ENCODE results near the gene PSPC1. TPM values are rescaled to one million over a fixed set of nuclear protein-coding genes. Genes with fewer than 3 reads are reported as not detected.
A peak's percentile ranks its signal among the peaks of the same experiment; 100 is the strongest.
"Not testable (repeated sequence)": the region's sequence is repeated elsewhere in the genome, so short reads cannot be mapped to it uniquely, and the experiment has no call there.

Gene PSPC1, protein sequence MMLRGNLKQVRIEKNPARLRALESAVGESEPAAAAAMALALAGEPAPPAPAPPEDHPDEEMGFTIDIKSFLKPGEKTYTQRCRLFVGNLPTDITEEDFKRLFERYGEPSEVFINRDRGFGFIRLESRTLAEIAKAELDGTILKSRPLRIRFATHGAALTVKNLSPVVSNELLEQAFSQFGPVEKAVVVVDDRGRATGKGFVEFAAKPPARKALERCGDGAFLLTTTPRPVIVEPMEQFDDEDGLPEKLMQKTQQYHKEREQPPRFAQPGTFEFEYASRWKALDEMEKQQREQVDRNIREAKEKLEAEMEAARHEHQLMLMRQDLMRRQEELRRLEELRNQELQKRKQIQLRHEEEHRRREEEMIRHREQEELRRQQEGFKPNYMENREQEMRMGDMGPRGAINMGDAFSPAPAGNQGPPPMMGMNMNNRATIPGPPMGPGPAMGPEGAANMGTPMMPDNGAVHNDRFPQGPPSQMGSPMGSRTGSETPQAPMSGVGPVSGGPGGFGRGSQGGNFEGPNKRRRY
- total RNA-seq, result 116 TPM

DNA sequence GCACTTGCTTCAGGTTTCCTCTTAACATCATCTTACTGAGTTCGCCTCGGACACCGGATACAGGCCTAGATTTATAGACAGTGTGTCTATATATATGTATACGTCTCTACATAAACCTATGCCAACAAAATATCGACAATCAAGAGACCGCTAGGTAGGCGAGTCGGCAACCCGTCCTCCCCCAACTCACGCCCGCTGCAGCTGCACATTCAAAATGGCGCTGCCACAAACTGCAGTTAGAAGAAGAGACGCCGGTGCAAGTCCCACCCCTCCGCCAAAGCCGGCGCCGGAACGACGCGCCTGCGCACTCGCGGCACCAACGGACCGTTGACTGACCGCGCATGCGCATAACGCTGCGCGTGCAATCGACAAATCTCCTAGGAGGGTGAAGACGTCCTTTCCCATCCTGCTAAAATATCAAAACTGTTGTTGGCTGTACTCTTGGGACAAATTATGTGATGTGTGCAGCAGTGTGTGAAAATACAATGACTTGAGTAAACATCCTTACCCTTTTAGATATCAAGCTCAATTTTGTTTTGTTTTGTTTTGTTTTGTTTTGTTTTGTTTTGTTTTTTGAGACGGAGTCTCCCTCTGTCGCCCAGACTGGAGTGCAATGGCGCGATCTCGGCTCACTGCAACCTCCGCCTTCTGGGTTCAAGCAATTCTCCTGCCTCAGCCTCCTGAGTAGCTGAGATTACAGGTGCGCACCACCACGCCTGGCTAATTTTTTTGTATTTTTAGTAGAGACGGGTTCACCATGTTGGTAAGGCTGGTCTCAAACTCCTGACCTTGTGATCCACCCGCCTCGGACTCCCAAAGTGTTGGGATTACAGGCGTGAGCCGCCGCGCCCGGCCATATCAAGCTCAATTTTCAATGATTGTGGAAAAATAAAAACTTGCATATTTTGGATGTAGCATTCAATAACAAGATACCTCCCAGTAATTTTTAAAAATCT, at the start of gene PSPC1:
PSPC1 (minus strand) TSS at position 219 of the 956 bp plus-strand sequence; CDS start at position 31, 188 bp downstream.
- peak; percentile 90 for DNase-seq (ENCODE audit: low spot score in 2 of 2)
- peak; percentile 79 for FAIRE-seq

DNA sequence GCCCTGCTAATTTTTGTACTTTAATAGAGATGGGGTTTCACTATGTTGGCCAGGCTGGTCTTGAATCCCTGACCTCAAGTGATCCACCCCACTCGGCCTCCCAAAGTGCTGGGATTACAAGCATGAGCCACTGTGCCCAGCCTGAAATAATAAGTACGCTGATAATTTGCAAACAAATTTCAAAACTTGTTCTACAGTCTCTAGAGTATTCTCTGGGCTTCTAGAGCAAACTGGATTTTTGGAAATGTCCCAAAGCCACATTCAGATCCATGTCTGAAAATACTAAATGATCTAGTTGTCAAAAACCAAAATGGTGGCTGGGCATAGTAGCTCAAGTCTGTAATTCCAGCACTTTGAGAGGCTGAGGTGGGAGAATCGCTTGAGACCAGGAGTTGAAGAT, 39.9 kb upstream of the PSPC1 start:
- no peak for DNase-seq (ENCODE audit: low spot score in 2 of 2)
- no peak for FAIRE-seq

DNA sequence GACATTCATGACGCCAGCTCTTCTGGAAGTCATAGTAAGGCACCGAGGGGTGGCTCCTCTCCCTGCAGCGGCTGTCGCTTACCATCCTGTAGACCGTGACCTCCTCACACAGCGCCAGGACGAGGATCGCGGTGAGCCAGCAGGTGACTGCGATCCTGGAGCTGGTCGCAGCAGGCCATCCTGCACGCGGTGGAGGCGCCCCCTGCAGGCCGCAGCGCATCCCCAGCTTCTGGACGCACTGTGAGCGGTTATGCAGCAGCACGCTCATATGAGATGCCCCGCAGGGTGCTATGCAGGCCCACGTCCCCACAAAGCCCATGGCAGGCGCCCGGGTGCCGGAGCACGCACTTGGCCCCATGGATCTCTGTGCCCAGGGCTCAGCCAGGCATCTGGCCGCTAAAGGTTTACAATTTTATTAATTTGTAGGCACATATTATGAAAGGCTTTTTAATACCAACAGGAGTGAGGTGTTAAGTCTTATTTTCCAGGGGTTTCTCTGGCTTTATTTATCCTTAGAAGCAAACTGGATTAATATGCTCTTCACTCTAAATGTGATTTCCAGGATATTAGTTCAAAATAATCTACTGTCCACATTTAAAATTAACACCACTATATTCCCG, 35.6 kb upstream of the PSPC1 start:
- DNase-seq (ENCODE audit: low spot score in 2 of 2) (no peak), FAIRE-seq (no peak)

DNA sequence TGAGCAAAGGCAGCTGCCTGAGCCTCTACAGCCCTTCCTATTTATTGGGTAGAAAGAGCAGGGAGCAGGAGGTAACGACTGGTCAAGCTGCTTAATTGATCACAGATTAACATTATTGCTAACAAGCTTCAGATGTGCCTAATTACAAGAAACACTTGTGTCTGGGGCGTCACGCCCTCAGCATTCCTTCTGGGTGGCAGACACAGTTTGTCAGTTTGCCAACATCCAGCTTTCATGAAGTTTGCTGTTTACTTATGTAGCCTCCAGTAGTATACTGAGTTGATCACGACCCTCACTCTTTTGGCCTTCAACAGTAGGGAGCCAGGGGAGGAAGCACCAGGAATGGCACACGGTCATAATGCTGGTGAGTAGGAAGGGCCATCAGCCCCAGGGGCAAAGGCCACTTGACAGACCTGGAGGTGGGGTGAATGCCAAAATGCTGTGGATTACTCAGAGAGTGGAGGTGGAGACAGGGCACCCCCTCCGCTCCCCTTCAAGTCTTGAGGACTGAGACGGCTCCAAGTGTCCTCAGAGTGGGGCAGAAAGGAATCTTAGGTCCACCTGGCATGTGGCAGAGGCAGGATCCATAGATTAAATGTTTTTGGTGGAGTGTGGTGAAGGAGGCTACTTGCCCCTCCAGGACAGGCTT, 34.9 kb upstream of the PSPC1 start:
- DNase-seq (ENCODE audit: low spot score in 2 of 2) (no peak), FAIRE-seq (no peak)

DNA sequence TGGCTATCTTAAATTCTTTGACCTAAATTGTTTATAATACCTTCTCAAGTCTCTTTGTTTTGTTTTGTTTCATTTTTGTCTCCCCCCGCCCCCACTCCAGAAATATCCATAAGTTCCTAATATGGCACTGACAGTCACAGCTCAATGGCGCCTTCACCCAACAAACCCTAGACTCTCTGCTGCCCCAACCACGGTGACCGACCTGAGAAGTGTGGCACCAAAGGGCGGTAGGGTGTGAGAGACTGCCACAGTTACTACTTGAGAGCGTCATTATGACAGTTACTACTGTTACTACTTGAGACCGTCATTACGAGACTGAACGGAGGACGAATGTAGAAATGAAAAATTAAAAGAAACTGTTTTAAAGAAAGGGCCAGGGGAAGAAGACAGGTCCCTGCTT, 34.4 kb upstream of the PSPC1 start:
- FAIRE-seq (no peak), DNase-seq (ENCODE audit: low spot score in 2 of 2) (no peak)

DNA sequence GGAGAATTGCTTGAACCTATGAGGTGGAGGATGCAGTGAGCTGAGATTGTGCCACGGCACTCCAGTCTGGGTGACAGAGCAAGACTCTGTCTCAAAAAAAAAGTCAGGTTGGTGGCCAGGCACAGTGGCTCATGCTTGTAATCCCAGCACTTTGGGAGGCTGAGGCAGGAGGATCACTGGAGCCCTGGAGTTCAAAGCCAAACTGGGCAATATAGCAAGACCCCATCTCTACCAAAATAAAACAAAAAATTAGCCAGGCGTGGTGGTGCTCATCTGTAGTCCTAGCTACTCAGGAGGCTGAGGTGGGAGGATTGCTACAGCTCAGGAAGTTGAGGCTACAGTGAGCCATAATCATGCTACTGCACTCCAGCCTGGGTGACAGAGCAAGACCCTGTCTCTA, 33.1 kb upstream of the PSPC1 start:
- not testable (repeated sequence) for FAIRE-seq; DNase-seq (ENCODE audit: low spot score in 2 of 2)

DNA sequence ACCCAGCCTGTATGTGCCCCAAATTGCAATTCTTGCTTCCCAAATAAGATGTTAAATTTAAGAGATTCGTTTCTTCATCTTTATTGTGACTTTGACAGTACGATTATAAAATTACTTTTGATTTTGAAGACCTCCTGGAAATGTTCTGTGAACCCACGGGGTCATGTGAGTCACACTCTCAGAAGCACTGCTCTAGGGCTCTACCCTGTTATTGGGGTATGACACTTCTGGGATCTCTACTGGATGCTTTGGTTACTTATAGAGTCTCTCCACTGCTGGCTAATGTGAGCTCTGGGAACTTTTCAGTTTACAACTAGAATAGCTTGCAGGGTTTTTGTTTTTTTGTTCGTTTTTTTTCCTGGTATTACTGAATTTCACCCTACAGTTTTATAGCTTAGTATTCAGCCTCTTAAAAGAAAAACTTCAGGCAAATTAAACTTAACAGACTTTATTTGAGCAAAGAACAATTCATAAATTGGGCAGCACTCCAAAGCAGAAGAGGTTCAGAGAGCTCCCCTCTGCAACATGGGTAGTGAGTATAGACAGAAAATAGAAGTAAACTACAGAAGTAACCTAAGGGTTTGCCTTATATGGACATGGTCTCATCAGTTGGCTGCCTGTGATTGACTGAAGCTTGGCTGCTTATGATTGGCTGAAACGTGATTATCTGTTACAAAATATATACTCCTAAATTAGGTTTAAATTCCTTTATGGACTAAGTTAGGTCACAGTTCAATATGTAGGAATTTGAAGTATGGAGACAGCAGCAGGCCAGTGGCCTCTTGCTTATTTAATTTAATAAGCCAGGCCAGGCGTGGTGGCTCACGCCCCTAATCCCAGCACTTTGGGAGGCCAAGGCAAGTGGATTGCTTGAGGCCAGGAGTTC, 28.5 kb upstream of the PSPC1 start:
- DNase-seq (ENCODE audit: low spot score in 2 of 2) (no peak), FAIRE-seq (no peak)

DNA sequence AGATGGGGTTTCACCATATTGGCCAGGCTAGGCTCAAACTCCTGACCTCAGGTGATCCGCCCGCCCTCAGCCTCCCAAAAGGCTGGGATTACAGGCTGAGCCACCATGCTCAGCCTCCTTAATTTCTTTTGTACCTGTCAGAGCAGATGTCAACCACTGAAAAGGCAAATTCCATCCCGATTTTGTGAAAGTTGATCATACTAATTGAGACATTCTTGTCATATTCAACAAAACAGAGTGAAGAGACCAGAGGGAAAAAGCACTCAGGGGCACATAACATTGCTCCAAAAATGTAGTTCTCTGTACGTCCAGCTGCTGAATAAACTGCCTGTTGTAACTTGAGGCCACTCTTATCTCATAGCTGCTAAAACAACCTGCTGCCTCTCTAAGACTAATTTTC, 27.4 kb upstream of the PSPC1 start:
- FAIRE-seq, result no peak

DNA sequence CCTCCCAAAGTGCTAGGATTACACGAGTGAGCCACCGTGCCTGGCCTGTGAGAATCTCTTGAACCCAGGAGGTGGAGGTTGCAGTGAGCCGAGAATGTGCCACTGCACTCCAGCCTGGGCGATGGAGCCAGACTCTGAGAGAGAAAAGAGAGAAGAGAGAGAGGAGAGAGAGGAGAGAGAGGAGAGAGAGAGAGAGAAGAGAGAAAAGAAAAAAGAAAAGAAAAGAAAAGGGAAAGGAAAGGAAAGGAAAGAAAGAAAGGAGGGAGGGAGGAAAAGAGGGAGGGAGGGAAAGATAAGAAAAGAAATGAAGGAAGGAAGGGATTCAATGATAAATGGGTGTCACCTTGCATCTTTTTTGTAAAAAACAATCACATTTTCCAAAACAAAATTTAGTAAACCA, 23.0 kb upstream of the PSPC1 start:
- DNase-seq (ENCODE audit: low spot score in 2 of 2), result no peak
- no peak for FAIRE-seq

More for the DNA sequence above, 27.4 kb upstream of the PSPC1 start:
- no peak for DNase-seq (ENCODE audit: low spot score in 2 of 2)

DNA sequence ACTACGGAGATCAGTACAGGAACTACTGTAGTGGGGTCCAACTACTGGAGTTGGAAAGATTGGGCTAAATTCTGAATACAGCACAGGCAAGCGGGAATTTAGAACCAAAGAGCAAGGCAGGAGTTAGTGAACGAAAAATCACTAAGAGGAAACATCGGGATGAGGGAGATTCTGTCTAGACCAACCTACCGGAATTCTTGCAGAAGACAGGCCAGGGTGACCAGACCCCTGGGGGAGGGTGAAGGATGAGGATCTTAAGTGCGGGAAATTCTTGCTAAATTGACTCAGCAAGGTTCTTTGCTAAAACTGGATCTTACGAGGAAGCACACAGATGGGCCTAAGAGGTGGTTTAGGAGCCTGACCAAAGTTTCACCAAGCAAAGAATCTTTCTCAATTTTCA, 13.2 kb upstream of the PSPC1 start:
- DNase-seq (ENCODE audit: low spot score in 2 of 2), result no peak
- no peak for FAIRE-seq

DNA sequence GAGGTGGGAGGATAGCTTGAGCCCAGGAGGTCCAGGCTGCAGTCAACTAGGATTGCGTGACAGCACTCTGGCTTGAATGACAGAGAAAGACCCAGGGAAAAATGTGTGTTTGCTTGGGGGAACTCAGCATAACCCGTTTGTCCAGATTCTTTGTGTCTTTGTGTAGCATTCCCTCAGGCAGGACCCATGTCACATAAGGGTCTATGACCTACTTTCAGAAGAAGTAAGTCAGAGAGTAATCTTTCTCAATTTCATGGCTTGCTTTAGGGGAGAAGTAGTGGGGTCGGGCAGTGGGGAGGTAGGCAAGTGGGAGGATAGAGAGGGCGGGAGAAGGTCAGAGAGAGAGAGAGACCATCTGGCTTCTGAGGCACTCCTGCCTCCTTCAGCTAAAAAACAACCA, 11.9 kb upstream of the PSPC1 start:
- FAIRE-seq, result no peak

DNA sequence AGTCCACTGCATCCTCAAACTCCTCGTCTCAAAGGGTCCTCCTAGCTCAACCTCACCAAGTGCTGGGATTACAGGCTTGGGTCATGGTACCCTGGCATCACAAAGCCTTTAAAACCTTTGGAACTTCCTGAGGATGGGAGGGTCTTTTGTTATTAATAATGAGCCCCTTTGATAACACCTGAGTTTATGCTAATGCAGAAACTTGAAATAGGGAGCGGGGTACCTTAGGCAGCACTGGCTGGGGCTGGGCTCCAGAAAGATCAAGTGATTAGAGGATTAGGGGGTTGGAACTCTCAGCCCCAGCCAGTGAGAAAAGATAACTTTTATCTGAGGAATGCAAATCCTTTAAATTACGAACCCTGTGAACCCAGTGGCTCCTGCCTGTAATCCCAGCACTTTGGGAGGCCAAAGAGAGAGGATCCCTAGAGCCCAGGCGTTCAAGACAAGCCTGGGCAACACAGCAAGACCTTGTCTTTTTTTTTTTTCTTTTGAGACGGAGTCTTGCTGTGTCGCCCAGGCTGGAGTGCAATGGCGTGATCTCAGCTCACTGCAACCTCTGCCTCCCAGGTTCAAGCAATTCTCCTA, 9.3 kb upstream of the PSPC1 start:
- DNase-seq (ENCODE audit: low spot score in 2 of 2), result no peak
- FAIRE-seq, result no peak

More for the DNA sequence above, 11.9 kb upstream of the PSPC1 start:
- DNase-seq (ENCODE audit: low spot score in 2 of 2), result no peak

DNA sequence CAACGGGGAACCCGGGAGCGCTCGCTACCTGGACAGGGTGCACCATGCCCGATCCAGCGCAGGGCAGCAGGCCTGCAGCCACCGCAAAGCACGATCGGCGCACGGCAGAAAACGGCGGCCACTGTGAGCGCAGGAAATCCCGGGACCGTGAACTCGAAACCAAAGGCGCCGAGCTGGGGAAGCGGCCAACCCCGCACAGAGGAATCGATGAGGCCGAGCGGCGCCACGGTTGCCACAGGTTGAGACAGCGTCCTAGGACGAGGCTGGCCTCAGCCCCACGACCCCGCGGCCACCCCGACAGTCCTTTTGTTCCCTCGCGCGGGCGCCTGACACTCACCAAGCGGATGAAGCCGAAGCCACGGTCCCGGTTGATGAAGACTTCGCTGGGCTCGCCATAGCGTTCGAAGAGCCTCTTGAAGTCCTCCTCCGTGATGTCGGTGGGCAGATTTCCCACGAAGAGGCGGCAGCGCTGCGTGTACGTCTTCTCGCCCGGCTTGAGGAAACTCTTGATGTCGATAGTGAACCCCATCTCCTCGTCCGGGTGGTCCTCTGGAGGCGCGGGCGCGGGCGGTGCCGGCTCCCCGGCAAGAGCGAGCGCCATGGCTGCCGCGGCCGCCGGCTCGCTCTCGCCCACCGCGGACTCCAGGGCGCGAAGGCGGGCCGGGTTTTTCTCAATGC, 557 bp downstream of the PSPC1 start:
- FAIRE-seq (no peak), DNase-seq (ENCODE audit: low spot score in 2 of 2) (peak; percentile 56 to 59)

DNA sequence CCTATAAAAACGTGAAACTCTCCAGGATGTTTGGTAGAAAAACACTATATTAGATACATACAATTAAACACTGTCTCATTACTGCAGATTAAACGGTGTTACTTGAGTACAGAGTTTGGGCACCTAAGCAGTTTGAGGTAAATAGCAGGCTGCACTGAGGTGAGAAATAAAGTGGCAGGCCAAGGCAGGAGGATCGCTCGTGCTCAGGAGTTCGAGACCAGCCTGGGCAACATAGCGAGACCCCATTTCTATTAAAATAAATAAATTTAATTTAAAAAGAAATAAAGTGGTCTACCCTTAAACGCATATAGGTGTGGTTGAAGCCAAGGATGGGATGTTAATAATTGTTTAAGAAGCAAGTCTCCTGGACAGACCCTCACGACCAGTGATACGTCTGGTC, 1.2 kb downstream of the PSPC1 start:
- FAIRE-seq (no peak), DNase-seq (ENCODE audit: low spot score in 2 of 2) (no peak)

DNA sequence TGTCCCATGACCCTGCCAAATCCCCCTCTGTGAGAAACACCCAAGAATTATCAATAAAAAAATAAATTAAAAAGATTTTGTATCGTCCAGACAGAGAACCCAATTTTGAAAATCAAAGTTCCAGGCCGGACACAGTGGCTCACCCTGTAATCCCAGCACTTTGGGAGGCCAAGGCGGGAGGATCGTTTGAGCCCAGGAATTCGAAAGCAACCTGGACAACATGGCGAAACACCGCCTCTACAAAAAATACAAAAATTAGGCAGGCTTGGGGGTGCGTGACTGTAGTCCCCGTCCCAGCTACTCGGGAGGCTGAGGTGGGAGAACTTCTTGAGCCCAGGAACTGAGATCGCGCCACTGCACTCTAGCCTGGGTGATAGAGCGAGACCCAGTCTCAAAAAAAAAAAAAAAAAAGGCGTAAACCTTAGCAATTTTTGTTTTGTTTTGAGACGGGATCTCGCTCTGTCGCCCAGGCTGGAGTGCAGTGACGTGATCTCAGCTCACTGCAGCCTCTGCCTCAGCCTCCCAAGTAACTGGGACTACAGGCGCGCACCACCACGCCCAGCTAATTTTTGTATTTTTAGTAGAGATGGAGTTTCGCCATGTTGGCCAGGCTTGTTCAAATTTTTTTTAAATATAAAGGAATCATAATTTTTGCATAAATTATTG, 1.9 kb downstream of the PSPC1 start:
- FAIRE-seq; DNase-seq (ENCODE audit: low spot score in 2 of 2): not testable (repeated sequence)

DNA sequence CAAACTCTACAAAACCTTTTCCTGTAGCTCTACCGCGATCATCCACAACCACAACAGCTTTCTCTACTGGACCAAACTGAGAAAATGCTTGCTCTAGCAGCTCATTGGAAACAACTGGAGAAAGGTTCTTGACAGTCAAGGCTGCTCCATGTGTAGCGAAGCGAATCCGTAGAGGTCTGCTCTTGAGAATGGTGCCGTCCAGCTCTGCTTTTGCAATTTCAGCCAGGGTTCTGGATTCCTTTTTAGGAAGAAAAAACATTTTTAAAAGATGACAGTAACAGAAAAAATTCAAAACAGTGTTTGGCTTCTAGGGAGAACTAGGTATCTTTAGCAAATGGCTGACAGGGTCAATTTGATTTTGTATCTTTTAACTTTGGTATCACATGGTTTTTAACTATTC, 10.4 kb downstream of the PSPC1 start:
- DNase-seq (ENCODE audit: low spot score in 2 of 2), result no peak

DNA sequence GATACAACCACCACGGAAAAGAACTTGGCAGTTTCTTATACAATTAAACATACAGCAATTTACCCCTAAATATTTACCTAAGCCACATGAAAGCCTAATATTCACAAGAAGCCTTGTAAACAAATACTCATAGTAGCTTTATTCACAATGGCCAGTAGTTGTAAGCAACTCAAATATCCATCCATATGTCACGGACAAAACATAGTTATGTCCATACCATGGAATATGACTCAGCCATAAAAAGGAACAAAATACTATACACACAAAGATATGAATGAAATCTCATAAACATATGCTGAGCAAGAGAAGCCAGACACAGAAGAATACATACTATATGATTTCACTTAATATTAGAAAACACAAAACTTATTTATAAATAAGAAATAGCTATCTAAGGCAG, 12.9 kb downstream of the PSPC1 start:
- DNase-seq (ENCODE audit: low spot score in 2 of 2) (no peak), FAIRE-seq (no peak)

More for the DNA sequence above, 10.4 kb downstream of the PSPC1 start:
- no peak for FAIRE-seq

DNA sequence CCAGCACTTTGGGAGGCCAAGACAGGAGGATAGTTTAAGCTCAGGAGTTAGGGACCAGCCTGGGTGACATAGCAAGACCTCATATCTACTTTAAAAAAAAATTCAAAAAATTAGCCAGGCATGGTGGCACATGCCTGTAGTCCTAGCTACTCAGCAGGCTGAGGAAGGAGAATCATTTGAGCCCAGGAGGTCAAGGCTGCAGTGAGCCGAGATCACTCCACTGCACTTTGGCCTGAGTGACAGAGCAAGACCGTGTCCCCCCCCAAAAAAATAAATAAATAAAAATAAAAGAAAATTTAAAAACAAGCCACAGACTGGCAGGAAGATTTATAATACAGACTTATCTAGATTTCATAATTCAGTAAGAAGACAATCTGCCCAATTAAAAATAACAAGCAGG, 14.8 kb downstream of the PSPC1 start:
- FAIRE-seq (no peak), DNase-seq (ENCODE audit: low spot score in 2 of 2) (no peak)

Measured in frontal cortex (tissue), 4 donors.